H1 (cell line): ENCODE results near the gene SSH2. TPM values are rescaled to one million over a fixed set of nuclear protein-coding genes. Genes with fewer than 3 reads are reported as not detected.

ENCODE experiments used
- CTCF ChIA-PET: fragments of 300-600 bp; sonication (Branson Sonifier 250); formaldehyde crosslinking; loops from one replicate; lab custom pipeline; 2021; ENCODE audit not compliant: partially characterized antibody; lab: Charles Lee
- POLR2A ChIA-PET: fragments of 300-600 bp; sonication (Branson Sonifier 250); formaldehyde crosslinking; loops from one replicate; lab custom pipeline; 2021; ENCODE audit warnings: inconsistent platforms; ENCODE audit not compliant: partially characterized antibody; lab: Charles Lee
- DNase-seq, 2 experiments: peaks; one replicate each; pipeline versions ENCODE4 v3.0.0 to v3.0.0-alpha.2; 2010 to 2022; ENCODE audit warnings: low spot score in 2 of 2, low read depth in 1 of 2, mixed read lengths in 1 of 2
- FAIRE-seq: peaks from 2 replicates; lab custom pipeline; 2011; peaks lifted over from hg19 to GRCh38; lab: Jason Lieb, UNC
- H2AFZ ChIP-seq: 2 replicates; pipeline ENCODE4 v1.8.1; 2012; ENCODE audit warnings: low read length, inconsistent platforms
- H2AK5ac ChIP-seq: 2 replicates; pipeline ENCODE4 v1.6.1; 2013; ENCODE audit warnings: low read depth, low read length
- H2BK120ac ChIP-seq: replicated peaks from 2 replicates; pipeline ENCODE3; 2013; ENCODE audit warnings: low read depth, low read length, inconsistent platforms
- H2BK12ac ChIP-seq: 2 replicates; pipeline ENCODE4 v1.6.1; 2013; ENCODE audit warnings: low read depth, low read length
- H2BK15ac ChIP-seq: 2 replicates; pipeline ENCODE4 v1.6.1; 2013; ENCODE audit warnings: low read length
- H2BK20ac ChIP-seq: 2 replicates; pipeline ENCODE4 v1.6.1; 2013; ENCODE audit warnings: low read length
- H2BK5ac ChIP-seq: 2 replicates; pipeline ENCODE4 v1.6.1; 2013; ENCODE audit warnings: low read depth, low read length
- H3K14ac ChIP-seq: 2 replicates; pipeline ENCODE4 v1.6.1; 2013; ENCODE audit warnings: inconsistent platforms; ENCODE audit not compliant: insufficient read length
- H3K18ac ChIP-seq: 2 replicates; pipeline ENCODE4 v1.6.1; 2013; ENCODE audit warnings: low read length; ENCODE audit errors: extremely low read depth
- H3K23ac ChIP-seq: 2 replicates; pipeline ENCODE4 v1.6.1; 2013; ENCODE audit warnings: inconsistent platforms; ENCODE audit not compliant: insufficient read length
- H3K23me2 ChIP-seq: 2 replicates; pipeline ENCODE4 v1.6.1; 2013; ENCODE audit warnings: low read depth, low read length
- H3K27ac ChIP-seq: 2 replicates; pipeline ENCODE4 v1.6.1; 2011; ENCODE audit warnings: low read depth, low read length, inconsistent platforms
- H3K27me3 ChIP-seq, 4 experiments: replicated peaks in 1 of 4; 1 replicate in 1 of 4; 2 replicates in 3 of 4; pipeline versions ENCODE4 v1.6.1 to v1.8.1; 2011 to 2013; ENCODE audit warnings: low read length in 3 of 4, mild to moderate bottlenecking in 3 of 4, inconsistent platforms in 2 of 4, mixed read lengths in 2 of 4, moderate library complexity in 1 of 4; ENCODE audit not compliant: control insufficient read depth in 3 of 4, insufficient read depth in 3 of 4; ENCODE audit errors: extremely low read depth in 1 of 4
- H3K36me3 ChIP-seq, 4 experiments: 2 replicates each; pipeline versions ENCODE4 v1.6.1 to v1.8.1; 2011 to 2013; ENCODE audit warnings: mild to moderate bottlenecking in 4 of 4, low read length in 3 of 4, moderate library complexity in 2 of 4, control low read depth in 1 of 4, inconsistent platforms in 1 of 4; ENCODE audit not compliant: insufficient read depth in 4 of 4, control insufficient read depth in 2 of 4
- H3K4ac ChIP-seq: replicated peaks from 2 replicates; pipeline ENCODE3; 2013; ENCODE audit warnings: low read length, low read depth, mixed read lengths, inconsistent platforms; ENCODE audit not compliant: insufficient read length
- H3K4me1 ChIP-seq, 4 experiments: replicated peaks in 1 of 4; 1 replicate in 1 of 4; 2 replicates in 3 of 4; pipeline versions ENCODE4 v1.6.1 to v1.8.1; 2011 to 2013; ENCODE audit warnings: low read length in 3 of 4, inconsistent platforms in 2 of 4, mixed read lengths in 1 of 4; ENCODE audit not compliant: insufficient read depth in 4 of 4, control insufficient read depth in 3 of 4
- H3K4me2 ChIP-seq, 2 experiments: 2 replicates each; pipeline versions ENCODE4 v1.6.1 to v1.8.1; 2011 to 2013; ENCODE audit warnings: low read depth in 2 of 2, low read length in 2 of 2, control low read depth in 1 of 2, inconsistent platforms in 1 of 2, mild to moderate bottlenecking in 1 of 2; ENCODE audit not compliant: insufficient read depth in 1 of 2
- H3K4me3 ChIP-seq, 4 experiments: fragments of 200-600, 300-600 bp in 1 of 4; sonication (generic), shearing (Covaris generic), sonication (Bioruptor Twin) in 1 of 4; 2 replicates each; pipeline versions ENCODE4 v1.5.1 to v1.8.1; 2011 to 2016; ENCODE audit warnings: low read length in 4 of 4, low read depth in 3 of 4, control low read depth in 2 of 4, inconsistent platforms in 2 of 4, mild to moderate bottlenecking in 2 of 4, mixed read lengths in 1 of 4, moderate library complexity in 1 of 4; ENCODE audit not compliant: insufficient read depth in 2 of 4; ENCODE audit errors: extremely low read depth in 1 of 4
- H3K56ac ChIP-seq: replicated peaks from 2 replicates; pipeline ENCODE3; 2013; ENCODE audit warnings: low read depth, mild to moderate bottlenecking, mixed read lengths, low read length, inconsistent platforms; ENCODE audit not compliant: insufficient read length
- H3K79me1 ChIP-seq: 2 replicates; pipeline ENCODE4 v1.6.1; 2013; ENCODE audit warnings: low read depth, low read length, control low read depth
- H3K79me2 ChIP-seq, 2 experiments: 2 replicates each; pipeline versions ENCODE4 v1.6.1 to v1.8.1; 2012 to 2013; ENCODE audit warnings: low read length in 2 of 2, mild to moderate bottlenecking in 2 of 2, inconsistent platforms in 1 of 2; ENCODE audit not compliant: insufficient read depth in 2 of 2, control insufficient read depth in 1 of 2
- H3K9ac ChIP-seq, 4 experiments: replicated peaks in 1 of 4; 1 replicate in 1 of 4; 2 replicates in 3 of 4; pipeline versions ENCODE4 v1.6.1 to v1.8.1; 2011 to 2013; ENCODE audit warnings: low read depth in 3 of 4, low read length in 3 of 4, control low read depth in 2 of 4, mild to moderate bottlenecking in 2 of 4, moderate library complexity in 2 of 4, inconsistent platforms in 1 of 4; ENCODE audit errors: extremely low read depth in 1 of 4
- H3K9me3 ChIP-seq, 2 experiments: 2 replicates each; pipeline versions ENCODE4 v1.6.1 to v1.8.1; 2012 to 2013; ENCODE audit warnings: mild to moderate bottlenecking in 2 of 2, moderate library complexity in 2 of 2, control low read depth in 1 of 2, inconsistent platforms in 1 of 2, low read depth in 1 of 2, low read length in 1 of 2, mixed read lengths in 1 of 2; ENCODE audit not compliant: insufficient read depth in 2 of 2
- H4K20me1 ChIP-seq, 2 experiments: replicated peaks in 1 of 2; 2 replicates each; pipeline versions ENCODE3 to v1.8.1; 2011 to 2013; ENCODE audit warnings: inconsistent platforms in 2 of 2, low read length in 2 of 2, mild to moderate bottlenecking in 1 of 2; ENCODE audit not compliant: insufficient read depth in 2 of 2, control insufficient read depth in 1 of 2
- H4K5ac ChIP-seq: 2 replicates; pipeline ENCODE4 v1.6.1; 2013; ENCODE audit warnings: low read length, low read depth, mixed read lengths, inconsistent platforms; ENCODE audit not compliant: insufficient read length
- H4K8ac ChIP-seq: 2 replicates; pipeline ENCODE4 v1.8.0; 2013; ENCODE audit warnings: mild to moderate bottlenecking, moderate library complexity, low read length, inconsistent platforms; ENCODE audit not compliant: insufficient read depth; ENCODE audit errors: extremely low read depth
- H4K91ac ChIP-seq: replicated peaks from 2 replicates; pipeline ENCODE3; 2013; ENCODE audit warnings: low read length, mixed read lengths, inconsistent platforms; ENCODE audit not compliant: insufficient read length
- ASH2L ChIP-seq: fragments of 200-600, 300-600 bp; sonication (generic); IDR thresholded peaks from one replicate; pipeline ENCODE4 v1.7.1; 2017; ENCODE audit warnings: low read length
- CBX8 ChIP-seq: fragments of 300-800, 300-1000 bp; sonication (generic); IDR thresholded peaks from 2 replicates; pipeline ENCODE4 v1.7.1; 2016; ENCODE audit warnings: low read depth, low read length, borderline replicate concordance
- HDAC6 ChIP-seq: IDR thresholded peaks from one replicate; pipeline ENCODE4 v1.7.1; 2012; ENCODE audit warnings: low read depth, mild to moderate bottlenecking, inconsistent platforms, low read length, moderate library complexity
- KDM4A ChIP-seq: IDR thresholded peaks from one replicate; pipeline ENCODE4 v1.7.1; 2012; ENCODE audit warnings: low read depth, mild to moderate bottlenecking, moderate library complexity, low read length, inconsistent platforms; ENCODE audit not compliant: severe bottlenecking
- MAFK ChIP-seq: IDR thresholded peaks from 2 replicates; pipeline ENCODE4 v1.6.1; 2012; ENCODE audit warnings: low read depth, mild to moderate bottlenecking, improper control_type of control experiment, low read length
- MAX ChIP-seq: IDR thresholded peaks from 2 replicates; pipeline ENCODE4 v1.6.1; 2012; ENCODE audit warnings: inconsistent platforms
- SAP30 ChIP-seq: fragments of 300-600 bp; sonication (generic); IDR thresholded peaks from 2 replicates; pipeline ENCODE4 v1.7.1; 2012; ENCODE audit warnings: low read length, moderate library complexity, mild to moderate bottlenecking, inconsistent platforms; ENCODE audit not compliant: insufficient read depth, insufficient replicate concordance
- SP1 ChIP-seq: IDR thresholded peaks from 2 replicates; pipeline ENCODE4 v1.6.1; 2011; ENCODE audit warnings: low read depth, low read length
- SP2 ChIP-seq: IDR thresholded peaks from 2 replicates; pipeline ENCODE4 v1.6.1; 2012; ENCODE audit warnings: mild to moderate bottlenecking, low read length, inconsistent platforms
- SRF ChIP-seq: IDR thresholded peaks from 2 replicates; pipeline ENCODE4 v1.6.1; 2011; ENCODE audit warnings: mild to moderate bottlenecking, low read depth, low read length, moderate library complexity
- TAF7 ChIP-seq: optimal IDR thresholded peaks from 2 replicates; pipeline ENCODE3; 2011; ENCODE audit warnings: low read depth, mild to moderate bottlenecking, inconsistent platforms, low read length, moderate library complexity, borderline replicate concordance
- WGBS, 2 experiments: shearing (Covaris generic) in 1 of 2; methylation state at CpG; one replicate each; pipeline versions ENCODE4 v1.1.6 to v1.1.7; 2013 to 2015; ENCODE audit warnings: low lambda C conversion rate in 2 of 2, mixed read lengths in 2 of 2, inconsistent platforms in 1 of 2, low coverage in 1 of 2, missing lambda C conversion rate in 1 of 2; ENCODE audit not compliant: insufficient replicate concordance in 2 of 2, insufficient coverage in 1 of 2, insufficient read length in 1 of 2; ENCODE audit errors: extremely low coverage in 1 of 2, missing lambda C conversion rate in 1 of 2; 5-methylcytosine and 5-hydroxymethylcytosine counted together
- polyA plus RNA-seq, 7 experiments: library from polyadenylated mRNA; depleted of rRNA in 3 of 7; stranded (reverse) in 5 of 7; unstranded in 2 of 7; fragments of >200 nt in 5 of 7; fragments of 200-250 nt in 2 of 7; gene quantifications; 1 replicate in 5 of 7; 2 replicates in 1 of 7; 4 replicates in 1 of 7; pipeline versions ENCODE4 v1.2.1 to v1.2.3, GENCODE V29; 2011 to 2013; ENCODE audit warnings: missing spikeins in 2 of 7, mixed read lengths in 2 of 7
- total RNA-seq: library from RNA; stranded (reverse); fragmentation: NEBNext Ultra II Directional; extraction: Animal tissue kit (Norgen Biotek cat#: 25700); gene quantifications from 2 replicates; pipeline ENCODE4 v1.2.1, GENCODE V29; 2021

SSH2 gene
- total and polyA plus RNA-seq, 2 of the 8 experiments (the other 6 are each of a cell fraction or from before 2014, with no cell fraction given): 5.2 to 15.9 TPM

DNA sequence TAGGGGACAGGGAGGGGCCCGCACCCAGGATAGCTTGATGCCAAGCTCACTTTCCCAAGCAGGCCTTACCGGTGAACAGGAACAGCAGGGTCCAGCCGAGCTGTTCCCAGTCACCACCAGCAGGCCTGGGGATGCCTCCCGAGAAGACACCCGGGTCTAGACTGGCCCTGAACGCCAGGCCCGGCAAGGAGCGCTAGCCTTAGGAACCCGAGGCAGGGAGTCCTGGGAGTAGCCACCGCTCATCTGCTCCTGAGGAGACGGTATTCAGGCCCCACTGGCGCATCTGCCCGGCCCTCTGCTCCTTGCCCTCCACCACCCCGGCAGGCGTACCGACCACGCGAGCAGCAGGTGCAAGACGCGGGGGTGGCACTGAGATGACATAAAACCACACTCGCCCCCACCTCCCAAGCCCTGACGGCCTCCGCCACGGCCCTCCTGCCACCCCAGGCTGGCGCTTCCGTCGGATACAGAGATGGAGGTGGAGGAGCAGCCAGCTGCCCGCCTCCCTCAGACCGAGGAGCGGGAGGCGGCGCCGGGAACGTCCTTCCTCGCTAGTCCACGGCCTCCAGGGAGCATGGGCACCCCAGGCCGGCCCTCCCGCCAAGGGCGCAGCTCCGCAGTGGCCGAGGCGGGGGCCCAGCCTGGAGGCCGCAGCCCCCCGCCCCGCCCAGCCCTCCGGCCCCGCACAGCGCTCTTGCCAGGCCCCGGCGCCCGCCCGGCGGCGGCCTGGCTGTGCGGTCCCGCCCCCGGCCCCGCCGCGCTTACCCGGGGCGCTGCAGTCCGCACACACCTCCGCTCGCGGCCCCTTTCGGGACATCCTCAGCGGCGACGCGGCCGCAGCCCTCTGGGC, 341.2 kb downstream of the SSH2 start:
- H3K56ac ChIP-seq: no peak overlapping the region
- H3K4me3 ChIP-seq: peak overlapping the region; percentile 64 to 82 (median 75)
- no peak overlapping the region for H3K27ac ChIP-seq
- FAIRE-seq: no peak
- peaks cover 15 to 29% of the 10 kb centered on the region in 2 experiments for H4K20me1 ChIP-seq
- no peak overlapping the region for H2BK20ac ChIP-seq
- H3K23ac ChIP-seq: no peak overlapping the region
- WGBS, 2 experiments: 5% methylated on average over 31 of the region's 72 CpGs; no CpG with 5 or more reads in 1 of the 2 experiments
- no peak overlapping the region for H2BK15ac ChIP-seq
- H2AK5ac ChIP-seq: no peak overlapping the region; the same call in 1 of the 2 replicates
- no peaks in the 10 kb centered on the region for H3K36me3 ChIP-seq
- no peak overlapping the region for H4K91ac ChIP-seq
- H3K4me1 ChIP-seq: peaks cover 7 to 48% (median 36%) of the 10 kb centered on the region in 4 experiments
- H3K79me2 ChIP-seq: peaks cover 0 to 42% of the 10 kb centered on the region in 2 experiments; a peak in 2 of 4 replicates
- peak in 1 of 2 experiments; percentile 65 for DNase-seq
- H3K27me3 ChIP-seq: peaks cover 0 to 6% (median 5%) of the 10 kb centered on the region in 4 experiments; a peak in 2 of 7 replicates
- peak overlapping the region in 2 of 4 experiments; percentile 18 to 29; a peak in 4 of 7 replicates for H3K9ac ChIP-seq
- no peaks in the 10 kb centered on the region for H3K9me3 ChIP-seq
- H2BK5ac ChIP-seq: peak overlapping the region; percentile 44; the same call in 1 of the 2 replicates
- H2BK120ac ChIP-seq: no peak overlapping the region
- H3K23me2 ChIP-seq: peaks cover 34% of the 10 kb centered on the region; the same call in 1 of the 2 replicates
- ChIA-PET POLR2A (interaction anchor here (0.6 to 1.8 kb wide), 6 partner anchors 9 to 1225 kb away, joined by 3 to 8 read pairs (median 4); partner anchors contain the start of gene TP53I13), CTCF (interaction anchor here (1.8 to 14.8 kb wide), 5 partner anchors 10 to 31 kb away, joined by 9 to 193 read pairs (median 12); partner anchors contain the start of gene CORO6)
- H3K18ac ChIP-seq: peak overlapping the region; percentile 60
- no peak overlapping the region for H3K4ac ChIP-seq
- H3K79me1 ChIP-seq: peaks cover 16% of the 10 kb centered on the region
- H3K14ac ChIP-seq: no peak overlapping the region
- H4K8ac ChIP-seq: no peak overlapping the region
- peak overlapping the region; percentile 93 to 95 for H3K4me2 ChIP-seq
- no peak overlapping the region for H2AFZ ChIP-seq
- H4K5ac ChIP-seq: no peak overlapping the region
- H2BK12ac ChIP-seq: no peak overlapping the region
- TF ChIP-seq CBX8 (no peak), MAX (no peak), ASH2L (peak; percentile 35), SRF (no peak), SAP30 (peak; percentile 38), SP2 (no peak), HDAC6 (no peak), TAF7 (no peak), MAFK (no peak), KDM4A (peak; percentile 59), SP1 (no peak)
